Prostate gland (tissue), 2 donors: ENCODE data around the gene FOSL1. TPM values are rescaled to one million over a fixed set of nuclear protein-coding genes. Genes with fewer than 3 reads are reported as not detected.

Experiments used
- DNase-seq: peaks from one replicate; pipeline ENCODE4 v3.0.0-alpha.2; 2019; ENCODE audit warnings: low spot score
- H3K27ac ChIP-seq, 2 donors: fragments of 200-600 bp; sonication (generic); 2 replicates each; pipeline ENCODE4 v1.5.1; 2017 to 2019
- H3K27me3 ChIP-seq: fragments of 200-600 bp; sonication (generic); replicated peaks from 2 replicates; pipeline ENCODE4 v1.5.1; 2019; ENCODE audit not compliant: insufficient read depth
- H3K36me3 ChIP-seq, 2 donors: fragments of 200-600 bp; sonication (generic); 1 replicate in 1 of 2; 2 replicates in 1 of 2; pipeline versions ENCODE4 v1.5.1 to v1.8.1; 2017 to 2019
- H3K4me1 ChIP-seq: fragments of 200-600 bp; sonication (generic); replicated peaks from 2 replicates; pipeline ENCODE4 v1.5.1; 2019
- H3K4me3 ChIP-seq, 2 donors: fragments of 200-600 bp; sonication (generic); 2 replicates each; pipeline ENCODE4 v1.5.1; 2017 to 2019
- H3K9me3 ChIP-seq: fragments of 200-600 bp; sonication (generic); 2 replicates; pipeline ENCODE4 v1.5.1; 2017
- POLR2A ChIP-seq: fragments of 450-650 bp; IDR thresholded peaks from one replicate; pipeline ENCODE4 v1.6.1; 2016; ENCODE audit warnings: antibody characterized with exemption, mild to moderate bottlenecking
- POLR2AphosphoS5 ChIP-seq: sonication (generic); formaldehyde crosslinking; IDR thresholded peaks from one replicate; pipeline ENCODE4 v1.6.1; 2017; ENCODE audit warnings: antibody characterized with exemption
- WGBS: methylation state at CpG from one replicate; pipeline ENCODE4 v1.1.5; 2018; 5-methylcytosine and 5-hydroxymethylcytosine counted together
- intact Hi-C: fragments of 100-400 bp; cut with DNase I; formaldehyde crosslinking; loops from one replicate; pipeline ENCODE4 v1.14.2; 2022
- total RNA-seq, 2 donors: library from RNA; depleted of rRNA; stranded (reverse); fragments of >200 nt; gene quantifications; one replicate each; pipeline ENCODE4 v1.1.0, GENCODE V29; 2016
- TF ChIP-seq, protein P1 (sequence below), 4 experiments: fragments of 200-600 bp in 2 of 4; fragments of 450-650 bp in 2 of 4; sonication (generic) in 2 of 4; IDR thresholded peaks; 1 replicate in 3 of 4; 2 replicates in 1 of 4; pipeline ENCODE4 v1.5.1; 2016 to 2019; ENCODE audit warnings: antibody characterized with exemption in 4 of 4, mild to moderate bottlenecking in 2 of 4, moderate library complexity in 2 of 4

Gene FOSL1
- total RNA-seq, 2 donors from 2014 or later = 2.6 to 3.4 TPM

DNA sequence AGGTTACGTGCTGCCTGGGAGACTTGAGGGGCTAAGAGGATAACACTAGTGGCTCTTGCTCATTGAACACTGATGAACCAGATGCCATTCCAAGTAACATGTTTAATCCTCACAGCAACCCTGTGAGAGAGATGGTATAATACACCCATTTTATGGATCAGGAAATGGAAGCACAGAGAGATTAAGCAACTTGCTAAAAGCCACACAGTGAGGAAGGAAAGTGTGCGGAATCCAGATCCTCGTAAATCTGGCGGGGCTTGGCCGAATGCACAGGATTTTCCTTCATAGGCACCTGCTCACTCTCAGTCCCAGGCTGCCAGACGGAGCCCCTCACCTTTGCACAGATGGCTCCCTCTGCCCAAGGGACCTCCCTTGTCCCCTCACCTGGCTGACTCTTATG is 7.7 kb upstream of the FOSL1 start:
- 57% methylated on average over 6 of the region's 6 CpGs for WGBS
- TF ChIP-seq POLR2A (no peak), POLR2AphosphoS5 (no peak)
- TF ChIP-seq, protein P1, sequence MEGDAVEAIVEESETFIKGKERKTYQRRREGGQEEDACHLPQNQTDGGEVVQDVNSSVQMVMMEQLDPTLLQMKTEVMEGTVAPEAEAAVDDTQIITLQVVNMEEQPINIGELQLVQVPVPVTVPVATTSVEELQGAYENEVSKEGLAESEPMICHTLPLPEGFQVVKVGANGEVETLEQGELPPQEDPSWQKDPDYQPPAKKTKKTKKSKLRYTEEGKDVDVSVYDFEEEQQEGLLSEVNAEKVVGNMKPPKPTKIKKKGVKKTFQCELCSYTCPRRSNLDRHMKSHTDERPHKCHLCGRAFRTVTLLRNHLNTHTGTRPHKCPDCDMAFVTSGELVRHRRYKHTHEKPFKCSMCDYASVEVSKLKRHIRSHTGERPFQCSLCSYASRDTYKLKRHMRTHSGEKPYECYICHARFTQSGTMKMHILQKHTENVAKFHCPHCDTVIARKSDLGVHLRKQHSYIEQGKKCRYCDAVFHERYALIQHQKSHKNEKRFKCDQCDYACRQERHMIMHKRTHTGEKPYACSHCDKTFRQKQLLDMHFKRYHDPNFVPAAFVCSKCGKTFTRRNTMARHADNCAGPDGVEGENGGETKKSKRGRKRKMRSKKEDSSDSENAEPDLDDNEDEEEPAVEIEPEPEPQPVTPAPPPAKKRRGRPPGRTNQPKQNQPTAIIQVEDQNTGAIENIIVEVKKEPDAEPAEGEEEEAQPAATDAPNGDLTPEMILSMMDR (IDR thresholded peaks at IDR 0.05) = no peak
- no peaks in the 10 kb centered on the region for H3K27me3 ChIP-seq
- H3K4me1 ChIP-seq = no peaks in the 10 kb centered on the region
- no peaks in the 10 kb centered on the region for H3K9me3 ChIP-seq
- intact Hi-C loops = no loop called here
- H3K4me3 ChIP-seq = no peak overlapping the region
- DNase-seq = no peak
- no peak overlapping the region for H3K27ac ChIP-seq
- no peaks in the 10 kb centered on the region for H3K36me3 ChIP-seq

DNA sequence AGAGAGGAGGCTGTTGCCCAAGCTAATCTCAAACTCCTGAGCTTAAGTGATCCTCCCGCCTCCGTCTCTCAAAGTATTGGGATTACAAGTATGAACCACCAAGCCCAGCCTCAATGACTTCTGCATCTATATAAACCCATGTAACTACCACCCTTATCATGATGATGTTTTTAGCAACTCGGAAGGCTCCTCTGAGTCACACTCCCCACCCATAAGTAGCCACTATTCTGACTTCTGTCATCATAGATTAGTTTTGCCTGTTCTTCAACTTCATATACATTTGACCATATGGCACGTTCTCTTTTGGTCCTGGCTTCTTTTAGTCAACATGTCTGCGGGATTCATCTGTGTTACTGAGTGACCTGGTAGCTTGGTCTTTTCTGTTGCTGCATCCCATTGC is 6.4 kb upstream of the FOSL1 start:
- no peak for TF ChIP-seq POLR2A
- no peak for TF ChIP-seq POLR2AphosphoS5
- TF ChIP-seq, protein P1 (IDR thresholded peaks at IDR 0.05) = no peak
- H3K9me3 ChIP-seq = no peaks in the 10 kb centered on the region
- DNase-seq = no peak
- no peak overlapping the region for H3K27ac ChIP-seq
- no peaks in the 10 kb centered on the region for H3K36me3 ChIP-seq
- no peak overlapping the region for H3K4me3 ChIP-seq
- no peaks in the 10 kb centered on the region for H3K4me1 ChIP-seq
- intact Hi-C loops = no loop called here
- H3K27me3 ChIP-seq = no peaks in the 10 kb centered on the region
- 90% methylated on average over 5 of the region's 5 CpGs for WGBS

DNA sequence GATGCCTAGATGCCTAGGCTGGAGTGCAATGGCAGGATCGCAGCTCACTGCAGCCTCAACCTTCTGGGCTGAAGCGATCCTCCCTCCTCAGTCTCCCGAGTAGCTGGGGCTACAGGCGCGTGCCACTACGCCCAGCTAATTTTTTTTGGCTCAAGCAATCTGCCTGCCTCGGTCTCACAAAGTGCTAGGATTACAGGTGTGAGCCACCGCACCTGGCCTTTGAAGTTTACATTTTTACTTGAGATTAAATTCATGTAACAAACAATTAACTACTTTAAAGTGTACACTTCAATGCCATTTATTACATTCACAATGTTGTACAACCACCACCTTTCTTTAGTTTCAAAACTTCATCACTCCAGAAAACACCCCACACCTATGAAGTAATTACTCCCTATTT is 3.5 kb upstream of the FOSL1 start:
- intact Hi-C loops = no loop called here
- Histone ChIP-seq H3K4me3 (no peak overlapping the region), H3K36me3 (no peaks in the 10 kb centered on the region), H3K9me3 (no peaks in the 10 kb centered on the region), H3K27ac (no peak overlapping the region), H3K27me3 (no peaks in the 10 kb centered on the region), H3K4me1 (no peaks in the 10 kb centered on the region)
- no peak for TF ChIP-seq POLR2AphosphoS5
- TF ChIP-seq, protein P1 (IDR thresholded peaks at IDR 0.05) = no peak
- TF ChIP-seq POLR2A = no peak
- DNase-seq = no peak
- WGBS = 73% methylated on average over 8 of the region's 8 CpGs

DNA sequence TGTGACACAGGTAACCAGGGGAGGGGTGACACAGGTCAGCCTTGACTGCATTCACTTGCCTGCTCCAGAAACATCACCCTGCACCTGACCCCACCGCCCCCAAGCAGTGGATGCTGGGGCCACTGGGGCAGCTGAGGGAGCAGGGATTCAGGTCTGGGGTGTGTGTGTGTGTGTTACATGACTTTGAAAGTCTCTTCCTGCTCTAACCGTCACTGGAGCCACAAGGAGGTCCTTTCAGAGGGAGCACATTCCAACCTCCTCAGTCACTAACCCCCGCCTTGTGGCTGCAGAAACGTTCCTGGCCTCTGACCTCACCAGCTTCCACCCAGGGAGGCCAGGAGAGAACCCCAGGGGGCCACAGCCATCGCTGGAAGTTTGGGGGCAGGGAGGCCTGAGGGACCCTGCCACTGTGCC is 2.9 kb upstream of the FOSL1 start:
- Histone ChIP-seq H3K4me1 (no peaks in the 10 kb centered on the region), H3K27me3 (no peaks in the 10 kb centered on the region), H3K36me3 (no peaks in the 10 kb centered on the region), H3K27ac (no peak overlapping the region), H3K9me3 (no peaks in the 10 kb centered on the region), H3K4me3 (no peak overlapping the region)
- intact Hi-C loops = no loop called here
- 39% methylated on average over 5 of the region's 5 CpGs for WGBS
- no peak for DNase-seq
- TF ChIP-seq POLR2A (no peak), POLR2AphosphoS5 (no peak)
- TF ChIP-seq, protein P1 (IDR thresholded peaks at IDR 0.05) = no peak

DNA sequence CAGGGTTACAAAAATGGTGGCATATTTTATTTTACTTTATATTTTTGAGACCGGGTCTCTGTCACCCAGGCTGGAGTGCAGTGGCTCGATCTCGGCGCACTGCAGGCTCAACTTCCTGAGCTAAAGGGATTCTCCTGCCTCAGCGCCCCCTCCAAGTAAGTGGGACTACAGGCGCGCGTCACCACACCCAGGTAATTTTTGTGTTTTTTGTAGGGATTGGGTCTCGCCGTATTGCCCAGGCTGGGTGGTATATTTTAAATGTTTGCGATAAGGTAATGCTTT is 652 bp upstream of the FOSL1 start:
- no peaks in the 10 kb centered on the region for H3K9me3 ChIP-seq
- 72% methylated on average over 11 of the region's 11 CpGs for WGBS

More for the DNA sequence above, 652 bp upstream of the FOSL1 start:
- intact Hi-C loops = no loop called here
- Histone ChIP-seq H3K4me1 (no peaks in the 10 kb centered on the region), H3K4me3 (peak overlapping the region in 1 of 2 donors; percentile 45), H3K27ac (peak overlapping the region; percentile 9 to 32), H3K36me3 (no peaks in the 10 kb centered on the region), H3K27me3 (no peaks in the 10 kb centered on the region)
- TF ChIP-seq POLR2A (no peak), POLR2AphosphoS5 (no peak)
- TF ChIP-seq, protein P1 (IDR thresholded peaks at IDR 0.05) = no peak
- DNase-seq = no peak
